GM12865 (cell line): Measurements from ENCODE around the gene SLC26A11.

ENCODE experiments used
- DNase-seq: peaks from one replicate; pipeline ENCODE4 v3.0.0; 2010; ENCODE audit warnings: low read depth
- H3K4me3 ChIP-seq: 2 replicates; pipeline ENCODE4 v1.5.1; 2011; ENCODE audit warnings: mild to moderate bottlenecking, low read depth, low read length, control low read depth
- CTCF ChIP-seq: IDR thresholded peaks from 2 replicates; pipeline ENCODE4 v1.5.1; 2011; ENCODE audit warnings: low read length, control low read depth, low read depth, inconsistent platforms; ENCODE audit not compliant: insufficient read depth; ENCODE audit errors: missing control alignments

Gene SLC26A11

GRCh38 chr17:80227666-80228065 is 7.4 kb downstream of the SLC26A11 start:
- no peak for TF ChIP-seq CTCF
- no peak for DNase-seq
- H3K4me3 ChIP-seq = no peak overlapping the region

GRCh38 chr17:80228477-80228876 is 8.2 kb downstream of the SLC26A11 start:
- H3K4me3 ChIP-seq = no peak overlapping the region
- DNase-seq = no peak
- TF ChIP-seq CTCF = no peak

GRCh38 chr17:80229011-80229410 is 8.8 kb downstream of the SLC26A11 start:
- DNase-seq = no peak
- TF ChIP-seq CTCF = no peak
- no peak overlapping the region for H3K4me3 ChIP-seq

- no peak for TF ChIP-seq CTCF
- no peak overlapping the region for H3K4me3 ChIP-seq
- no peak for DNase-seq
These were observed 12.2 kb downstream of the SLC26A11 start for GRCh38 chr17:80232438-80232837.

- no peak for DNase-seq
- H3K4me3 ChIP-seq = no peak overlapping the region
- no peak for TF ChIP-seq CTCF
These were observed 13.0 kb downstream of the SLC26A11 start for GRCh38 chr17:80233202-80233601.

GRCh38 chr17:80236911-80237310 is 16.7 kb downstream of the SLC26A11 start:
- no peak overlapping the region for H3K4me3 ChIP-seq
- no peak for TF ChIP-seq CTCF
- DNase-seq = no peak

GRCh38 chr17:80237386-80237785 is 17.2 kb downstream of the SLC26A11 start:
- H3K4me3 ChIP-seq = no peak overlapping the region
- no peak for TF ChIP-seq CTCF
- no peak for DNase-seq
